Body of pancreas (tissue), 4 donors: Measurements from ENCODE around the gene AUTS2. TPM values are rescaled to one million over a fixed set of nuclear protein-coding genes. Genes with fewer than 3 reads are reported as not detected.

Experiments
- ATAC-seq: fragments of 150-250 bp; one replicate; pipeline ENCODE4 v1.9.1; 2016
- DNase-seq, 4 donors: peaks; one replicate each; pipeline ENCODE4 v3.0.0-alpha.2; 2019
- H3K27ac ChIP-seq, 4 donors: fragments of 200-600 bp; sonication (generic); 1 replicate in 3 of 4; 2 replicates in 1 of 4; pipeline versions ENCODE4 v1.5.1 to v1.6.1; 2016 to 2019; ENCODE audit warnings: mild to moderate bottlenecking in 1 of 4, mixed read lengths in 1 of 4, moderate library complexity in 1 of 4
- H3K27me3 ChIP-seq, 2 donors: fragments of 200-600 bp; sonication (generic); one replicate each; pipeline ENCODE4 v1.6.0; 2016; ENCODE audit warnings: mild to moderate bottlenecking in 1 of 2
- H3K36me3 ChIP-seq, 2 donors: fragments of 200-600 bp; sonication (generic); replicated peaks in 1 of 2; 2 replicates each; pipeline ENCODE4 v1.5.1; 2016; ENCODE audit warnings: low read depth in 2 of 2; ENCODE audit not compliant: insufficient read depth in 1 of 2
- H3K4me1 ChIP-seq: fragments of 200-600 bp; sonication (generic); one replicate; pipeline ENCODE4 v1.6.0; 2016
- H3K4me3 ChIP-seq, 2 donors: fragments of 200-600 bp; sonication (generic); 1 replicate in 1 of 2; 2 replicates in 1 of 2; pipeline ENCODE4 v1.5.1; 2016 to 2019
- H3K9me3 ChIP-seq, 3 donors: fragments of 200-600 bp; sonication (generic); 1 replicate in 2 of 3; 2 replicates in 1 of 3; pipeline ENCODE4 v1.5.1; 2016
- CTCF ChIP-seq, 7 experiments: fragments of 450-650 bp in 4 of 7; fragments of 200-600 bp in 3 of 7; sonication (generic) in 3 of 7; IDR thresholded peaks; one replicate each; pipeline ENCODE4 v1.5.1; 2016 to 2019; ENCODE audit warnings: antibody characterized with exemption in 7 of 7
- POLR2A ChIP-seq, 3 donors: fragments of 450-650 bp; IDR thresholded peaks; one replicate each; pipeline ENCODE4 v1.6.1; 2016; ENCODE audit warnings: antibody characterized with exemption in 3 of 3, mild to moderate bottlenecking in 2 of 3
- WGBS, 2 donors: methylation state at CpG; one replicate each; pipeline ENCODE4 v1.1.5; 2017; 5-methylcytosine and 5-hydroxymethylcytosine counted together
- intact Hi-C: fragments of 100-400 bp; cut with DNase I; formaldehyde crosslinking; loops from one replicate; pipeline ENCODE4 v1.15.1; 2023
- total RNA-seq, 2 donors: library from RNA; depleted of rRNA; stranded (reverse); fragments of >200 nt; gene quantifications; one replicate each; pipeline ENCODE4 v1.1.0, GENCODE V29; 2016

The AUTS2 gene
- total RNA-seq, 2 donors from 2014 or later: 11.7 to 18.5 TPM

GRCh38 chr7:70456719-70457118 is 858.4 kb downstream of the AUTS2 start:
- 87% methylated on average over 4 of the region's 4 CpGs; no CpG with 5 or more reads in 1 of the 2 donors for WGBS, 2 donors
- no peak for ATAC-seq
- no peak for DNase-seq
- Histone ChIP-seq H3K4me3 (no peak overlapping the region), H3K4me1 (peaks cover 10% of the 10 kb centered on the region), H3K9me3 (no peaks in the 10 kb centered on the region), H3K27me3 (no peaks in the 10 kb centered on the region), H3K36me3 (no peaks in the 10 kb centered on the region), H3K27ac (no peak overlapping the region)
- intact Hi-C loops: no loop called here
- no peak for TF ChIP-seq CTCF (IDR thresholded peaks at IDR 0.05)
- TF ChIP-seq POLR2A (IDR thresholded peaks at IDR 0.05): no peak

- no peak overlapping the region for H3K4me3 ChIP-seq
- H3K27me3 ChIP-seq: no peaks in the 10 kb centered on the region
- H3K27ac ChIP-seq: no peak overlapping the region
- intact Hi-C loops: no loop called here
- DNase-seq (no peak), ATAC-seq (no peak)
- TF ChIP-seq CTCF (IDR thresholded peaks at IDR 0.05) (no peak), POLR2A (IDR thresholded peaks at IDR 0.05) (no peak)
- no peaks in the 10 kb centered on the region for H3K9me3 ChIP-seq
- no peaks in the 10 kb centered on the region for H3K36me3 ChIP-seq
- H3K4me1 ChIP-seq: peaks cover 10% of the 10 kb centered on the region
- WGBS, 2 donors: 85% methylated on average over 3 of the region's 3 CpGs
These were observed 859.2 kb downstream of the AUTS2 start for GRCh38 chr7:70457482-70457881.

DNA sequence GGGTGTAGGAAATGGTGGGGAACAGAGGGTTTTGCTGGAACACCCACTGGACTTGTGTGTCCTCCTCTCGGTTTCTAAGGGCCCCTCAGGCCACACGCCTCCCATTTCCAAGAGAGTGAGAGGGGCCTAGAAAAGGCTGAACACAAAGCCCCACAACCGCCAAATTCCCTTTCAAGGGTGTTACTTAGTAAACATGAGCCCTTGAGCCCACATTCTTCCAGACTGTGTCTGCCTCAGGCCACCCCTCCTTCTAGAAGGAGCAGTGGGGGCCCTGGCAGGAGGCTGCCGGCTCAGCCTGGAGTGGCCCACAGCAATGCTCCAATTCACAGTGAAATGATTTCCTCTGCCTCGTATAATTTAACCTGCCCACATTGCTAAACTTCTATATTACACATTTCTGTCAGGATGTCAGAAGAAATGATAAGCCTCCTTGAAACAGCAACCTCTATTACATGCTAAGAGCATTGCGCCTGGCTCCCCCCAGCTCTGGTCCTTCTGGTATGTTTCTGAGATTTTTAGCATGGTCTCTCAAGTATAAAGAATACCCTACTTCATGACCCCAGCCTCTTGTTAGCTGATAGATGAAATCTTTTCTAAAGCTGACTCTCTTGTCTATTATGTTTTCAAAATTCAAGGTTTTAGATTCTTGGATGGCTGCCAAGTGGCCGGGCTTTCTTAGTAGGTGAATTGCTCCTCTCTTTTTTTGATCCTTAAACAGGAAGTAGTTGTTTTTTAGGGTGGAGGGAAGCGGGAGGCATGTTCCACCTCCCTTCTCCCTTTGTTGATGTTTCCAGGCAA is 859.8 kb downstream of the AUTS2 start:
- H3K36me3 ChIP-seq: no peaks in the 10 kb centered on the region
- no peak overlapping the region for H3K4me3 ChIP-seq
- intact Hi-C loops: no loop called here
- ATAC-seq: no peak
- 71 to 73% methylated on average over 7 to 8 of the region's 8 CpGs for WGBS, 2 donors
- no peak for DNase-seq
- TF ChIP-seq CTCF (IDR thresholded peaks at IDR 0.05): no peak
- H3K9me3 ChIP-seq: no peaks in the 10 kb centered on the region
- H3K4me1 ChIP-seq: peaks cover 16% of the 10 kb centered on the region
- H3K27ac ChIP-seq: no peak overlapping the region
- no peaks in the 10 kb centered on the region for H3K27me3 ChIP-seq

- no peaks in the 10 kb centered on the region for H3K9me3 ChIP-seq
- peaks cover 22% of the 10 kb centered on the region for H3K4me1 ChIP-seq
These were observed 860.5 kb downstream of the AUTS2 start for GRCh38 chr7:70458745-70459144.

More at GRCh38 chr7:70458745-70459144, 860.5 kb downstream of the AUTS2 start:
- Histone ChIP-seq H3K4me3 (no peak overlapping the region), H3K27me3 (no peaks in the 10 kb centered on the region), H3K36me3 (no peaks in the 10 kb centered on the region), H3K27ac (no peak overlapping the region)
- no peak for TF ChIP-seq POLR2A (IDR thresholded peaks at IDR 0.05)
- TF ChIP-seq CTCF (IDR thresholded peaks at IDR 0.05): no peak
- no peak for DNase-seq
- WGBS, 2 donors: 88 to 89% methylated on average over 8 of the region's 8 CpGs
- intact Hi-C loops: no loop called here
- no peak for ATAC-seq
